Sigmoid colon (tissue), 4 donors: Measurements from ENCODE around the gene CARD19.

Experiments used
- CTCF ChIP-seq, 4 experiments: fragments of 450-650 bp in 3 of 4; fragments of 200-600 bp in 1 of 4; IDR thresholded peaks; one replicate each; pipeline ENCODE4 v1.5.1; 2016 to 2019; ENCODE audit warnings: antibody characterized with exemption in 4 of 4, mild to moderate bottlenecking in 3 of 4, moderate library complexity in 2 of 4
- POLR2A ChIP-seq, 2 donors: fragments of 450-650 bp; IDR thresholded peaks; one replicate each; pipeline ENCODE4 v1.6.1; 2016; ENCODE audit warnings: antibody characterized with exemption in 2 of 2, mild to moderate bottlenecking in 2 of 2, moderate library complexity in 2 of 2
- POLR2AphosphoS5 ChIP-seq, 4 donors: sonication (generic); formaldehyde crosslinking; IDR thresholded peaks; one replicate each; pipeline ENCODE4 v1.6.1; 2017; ENCODE audit warnings: antibody characterized with exemption in 4 of 4

- TF ChIP-seq CTCF (IDR thresholded peaks at IDR 0.05) (no peak), POLR2A (IDR thresholded peaks at IDR 0.05) (no peak), POLR2AphosphoS5 (IDR thresholded peaks at IDR 0.05) (no peak)
These were observed 34.7 kb upstream of the CARD19 start for GRCh38 chr9:93061260-93061751.
